ENCODE measurements around the gene LYZL6.

GRCh38 chr17:35943537-35943936 lies at the start of gene LYZL6:
- no peak for TF ChIP-seq CTCF (IDR thresholded peaks at IDR 0.05 in 2 of 3, conservative IDR thresholded peaks at IDR 0.05 in 1 of 3; ENCODE audit: control insufficient read depth in 2 of 3, extremely low read depth in 1 of 3, insufficient read depth in 1 of 3, low read depth in 3 of 3, low read length in 3 of 3)
- TF ChIP-seq HDAC2 (IDR thresholded peaks at IDR 0.05), result no peak
- TF ChIP-seq GABPA (IDR thresholded peaks at IDR 0.05; ENCODE audit: low read depth), result no peak
- TF ChIP-seq, protein P1, sequence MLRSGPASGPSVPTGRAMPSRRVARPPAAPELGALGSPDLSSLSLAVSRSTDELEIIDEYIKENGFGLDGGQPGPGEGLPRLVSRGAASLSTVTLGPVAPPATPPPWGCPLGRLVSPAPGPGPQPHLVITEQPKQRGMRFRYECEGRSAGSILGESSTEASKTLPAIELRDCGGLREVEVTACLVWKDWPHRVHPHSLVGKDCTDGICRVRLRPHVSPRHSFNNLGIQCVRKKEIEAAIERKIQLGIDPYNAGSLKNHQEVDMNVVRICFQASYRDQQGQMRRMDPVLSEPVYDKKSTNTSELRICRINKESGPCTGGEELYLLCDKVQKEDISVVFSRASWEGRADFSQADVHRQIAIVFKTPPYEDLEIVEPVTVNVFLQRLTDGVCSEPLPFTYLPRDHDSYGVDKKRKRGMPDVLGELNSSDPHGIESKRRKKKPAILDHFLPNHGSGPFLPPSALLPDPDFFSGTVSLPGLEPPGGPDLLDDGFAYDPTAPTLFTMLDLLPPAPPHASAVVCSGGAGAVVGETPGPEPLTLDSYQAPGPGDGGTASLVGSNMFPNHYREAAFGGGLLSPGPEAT (IDR thresholded peaks at IDR 0.05; ENCODE audit: low read depth), result no peak
- TF ChIP-seq RELA (IDR thresholded peaks at IDR 0.05; ENCODE audit: borderline replicate concordance, partially characterized antibody), result no peak
- TF ChIP-seq HCFC1 (IDR thresholded peaks at IDR 0.05; ENCODE audit: low read length), result no peak
- TF ChIP-seq, protein P2, sequence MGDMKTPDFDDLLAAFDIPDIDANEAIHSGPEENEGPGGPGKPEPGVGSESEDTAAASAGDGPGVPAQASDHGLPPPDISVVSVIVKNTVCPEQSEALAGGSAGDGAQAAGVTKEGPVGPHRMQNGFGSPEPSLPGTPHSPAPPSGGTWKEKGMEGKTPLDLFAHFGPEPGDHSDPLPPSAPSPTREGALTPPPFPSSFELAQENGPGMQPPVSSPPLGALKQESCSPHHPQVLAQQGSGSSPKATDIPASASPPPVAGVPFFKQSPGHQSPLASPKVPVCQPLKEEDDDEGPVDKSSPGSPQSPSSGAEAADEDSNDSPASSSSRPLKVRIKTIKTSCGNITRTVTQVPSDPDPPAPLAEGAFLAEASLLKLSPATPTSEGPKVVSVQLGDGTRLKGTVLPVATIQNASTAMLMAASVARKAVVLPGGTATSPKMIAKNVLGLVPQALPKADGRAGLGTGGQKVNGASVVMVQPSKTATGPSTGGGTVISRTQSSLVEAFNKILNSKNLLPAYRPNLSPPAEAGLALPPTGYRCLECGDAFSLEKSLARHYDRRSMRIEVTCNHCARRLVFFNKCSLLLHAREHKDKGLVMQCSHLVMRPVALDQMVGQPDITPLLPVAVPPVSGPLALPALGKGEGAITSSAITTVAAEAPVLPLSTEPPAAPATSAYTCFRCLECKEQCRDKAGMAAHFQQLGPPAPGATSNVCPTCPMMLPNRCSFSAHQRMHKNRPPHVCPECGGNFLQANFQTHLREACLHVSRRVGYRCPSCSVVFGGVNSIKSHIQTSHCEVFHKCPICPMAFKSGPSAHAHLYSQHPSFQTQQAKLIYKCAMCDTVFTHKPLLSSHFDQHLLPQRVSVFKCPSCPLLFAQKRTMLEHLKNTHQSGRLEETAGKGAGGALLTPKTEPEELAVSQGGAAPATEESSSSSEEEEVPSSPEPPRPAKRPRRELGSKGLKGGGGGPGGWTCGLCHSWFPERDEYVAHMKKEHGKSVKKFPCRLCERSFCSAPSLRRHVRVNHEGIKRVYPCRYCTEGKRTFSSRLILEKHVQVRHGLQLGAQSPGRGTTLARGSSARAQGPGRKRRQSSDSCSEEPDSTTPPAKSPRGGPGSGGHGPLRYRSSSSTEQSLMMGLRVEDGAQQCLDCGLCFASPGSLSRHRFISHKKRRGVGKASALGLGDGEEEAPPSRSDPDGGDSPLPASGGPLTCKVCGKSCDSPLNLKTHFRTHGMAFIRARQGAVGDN (IDR thresholded peaks at IDR 0.05), result no peak
- no peak for TF ChIP-seq POLR2A (IDR thresholded peaks at IDR 0.05; ENCODE audit: low read depth, low read length)
- TF ChIP-seq CEBPB (IDR thresholded peaks at IDR 0.05; ENCODE audit: borderline replicate concordance in 1 of 2, low read depth in 2 of 2, low read length in 2 of 2), result no peak
- no peak for TF ChIP-seq RCOR1 (conservative IDR thresholded peaks at IDR 0.05; ENCODE audit: low read depth, low read length)
- TF ChIP-seq ETV6 (conservative IDR thresholded peaks at IDR 0.05 in 1 of 2, IDR thresholded peaks at IDR 0.05 in 1 of 2; ENCODE audit: borderline replicate concordance in 1 of 2, low read depth in 1 of 2), result no peak
- TF ChIP-seq CREM (IDR thresholded peaks at IDR 0.05; ENCODE audit: low read depth), result no peak
- TF ChIP-seq ZNF24 (IDR thresholded peaks at IDR 0.05), result no peak
